Measurements from ENCODE around the gene LMNA.
"Not testable (repeated sequence)": the region's sequence is repeated elsewhere in the genome, so short reads cannot be mapped to it uniquely, and the experiment has no call there.

Gene LMNA

GRCh38 chr1:156104861-156105832 is 9.4 kb upstream of the LMNA start:
- no peak for DNase-seq

- no peak for DNase-seq
Measured at GRCh38 chr1:156106624-156107488, 7.7 kb upstream of the LMNA start.

GRCh38 chr1:156108057-156108456 is 6.5 kb upstream of the LMNA start:
- DNase-seq: no peak

GRCh38 chr1:156108664-156109241 is 5.8 kb upstream of the LMNA start:
- DNase-seq: no peak

- DNase-seq: no peak
Measured at GRCh38 chr1:156110252-156110651, 4.3 kb upstream of the LMNA start.

- no peak for DNase-seq
Measured at GRCh38 chr1:156111355-156111962, 3.1 kb upstream of the LMNA start.

GRCh38 chr1:156112276-156113137 is 2.0 kb upstream of the LMNA start:
- no peak for DNase-seq

- DNase-seq: no peak
Measured at GRCh38 chr1:156113282-156113950, 1.1 kb upstream of the LMNA start.

GRCh38 chr1:156114919-156115513 is 505 bp downstream of the LMNA start:
- no peak for DNase-seq

- no peak for DNase-seq
Measured at GRCh38 chr1:156115514-156116374, 1.2 kb downstream of the LMNA start.

- DNase-seq: not testable (repeated sequence)
Measured at GRCh38 chr1:156116731-156117130, 2.2 kb downstream of the LMNA start.

- no peak for DNase-seq
Measured at GRCh38 chr1:156117414-156118176, 3.1 kb downstream of the LMNA start.

- DNase-seq: no peak
Measured at GRCh38 chr1:156118177-156118868, 3.8 kb downstream of the LMNA start.

GRCh38 chr1:156119503-156120209 is 5.1 kb downstream of the LMNA start:
- DNase-seq: no peak

GRCh38 chr1:156120318-156120717 is 5.8 kb downstream of the LMNA start:
- DNase-seq: no peak

- not testable (repeated sequence) for DNase-seq
Measured at GRCh38 chr1:156121005-156121404, 6.5 kb downstream of the LMNA start.

- DNase-seq: no peak
Measured at GRCh38 chr1:156121457-156121856, 6.9 kb downstream of the LMNA start.

- DNase-seq: no peak
Measured at GRCh38 chr1:156122086-156122485, 7.6 kb downstream of the LMNA start.
